HG03469 (cell line): ENCODE measurements around the gene P2RX1.

ENCODE experiments used
- ATAC-seq: cut with Tn5 transposase; IDR thresholded peaks from one replicate; pipeline ENCODE4 v1.9.1; 2021; ENCODE audit warnings: mild to moderate bottlenecking, moderate library complexity, moderate number of reproducible peaks; ENCODE audit not compliant: unreplicated experiment

The P2RX1 gene

GRCh38 chr17:3915995-3916696 lies at the start of gene P2RX1:
P2RX1 (minus strand) TSS chr17:3916465; CDS start chr17:3916225, 240 bp downstream.
- ATAC-seq, result no peak

GRCh38 chr17:3965118-3965800 lies 49.0 kb upstream of the P2RX1 start:
- no peak for ATAC-seq

GRCh38 chr17:3964203-3965117 lies 48.2 kb upstream of the P2RX1 start, which contains the start of gene ATP2A3:
ATP2A3 (minus strand) TSS chr17:3964437; CDS start chr17:3964291, 146 bp downstream.
- no peak for ATAC-seq

GRCh38 chr17:3963237-3964201 lies 47.3 kb upstream of the P2RX1 start:
- ATAC-seq, result no peak

- ATAC-seq, result no peak
Measured at GRCh38 chr17:3962965-3963236, 46.6 kb upstream of the P2RX1 start.

- no peak for ATAC-seq
Measured at GRCh38 chr17:3962217-3962964, 46.1 kb upstream of the P2RX1 start.

GRCh38 chr17:3961564-3962047 lies 45.3 kb upstream of the P2RX1 start:
- ATAC-seq, result no peak

GRCh38 chr17:3960764-3961163 lies 44.5 kb upstream of the P2RX1 start:
- no peak for ATAC-seq

- ATAC-seq, result no peak
Measured at GRCh38 chr17:3959921-3960601, 43.8 kb upstream of the P2RX1 start.

GRCh38 chr17:3959295-3959899 lies 43.1 kb upstream of the P2RX1 start:
- no peak for ATAC-seq

- ATAC-seq, result no peak
Measured at GRCh38 chr17:3957735-3958599, 41.7 kb upstream of the P2RX1 start.

- no peak for ATAC-seq
Measured at GRCh38 chr17:3956983-3957382, 40.7 kb upstream of the P2RX1 start.

- no peak for ATAC-seq
Measured at GRCh38 chr17:3956327-3956957, 40.2 kb upstream of the P2RX1 start.

- ATAC-seq, result no peak
Measured at GRCh38 chr17:3955673-3955988, 39.4 kb upstream of the P2RX1 start.

GRCh38 chr17:3954976-3955672 lies 38.9 kb upstream of the P2RX1 start:
- no peak for ATAC-seq

- no peak for ATAC-seq
Measured at GRCh38 chr17:3954086-3954485, 37.8 kb upstream of the P2RX1 start.

GRCh38 chr17:3953542-3953941 lies 37.3 kb upstream of the P2RX1 start:
- ATAC-seq, result no peak
